Fibroblast of villous mesenchyme (primary cell): ENCODE measurements around the gene ULBP1. TPM values are rescaled to one million over a fixed set of nuclear protein-coding genes. Genes with fewer than 3 reads are reported as not detected.
A peak's percentile ranks its signal among the peaks of the same experiment; 100 is the strongest.
"Not testable (repeated sequence)": the region's sequence is repeated elsewhere in the genome, so short reads cannot be mapped to it uniquely, and the experiment has no call there.

Experiments
- DNase-seq: peaks from one replicate; pipeline ENCODE4 v3.0.0-alpha.2; 2010; ENCODE audit warnings: low read depth
- H3K4me3 ChIP-seq: 2 replicates; pipeline ENCODE4 v1.5.1; 2011; ENCODE audit warnings: low read depth, mild to moderate bottlenecking, low read length
- total RNA-seq: library from RNA; depleted of rRNA; stranded (reverse); fragments of >200 nt; gene quantifications from 2 replicates; pipeline ENCODE4 v1.2.3, GENCODE V29; 2012
- TF ChIP-seq, protein P1 (sequence below): IDR thresholded peaks from 2 replicates; pipeline ENCODE4 v1.5.1; 2012; ENCODE audit warnings: low read depth, mild to moderate bottlenecking, low read length; ENCODE audit not compliant: insufficient read depth

ULBP1 gene
- total RNA-seq, 1 donor, result 0.43 TPM

- no peak overlapping the region for H3K4me3 ChIP-seq
- no peak for DNase-seq
Observed at GRCh38 chr6:149939909-149940671, 23.7 kb upstream of the ULBP1 start.

DNA sequence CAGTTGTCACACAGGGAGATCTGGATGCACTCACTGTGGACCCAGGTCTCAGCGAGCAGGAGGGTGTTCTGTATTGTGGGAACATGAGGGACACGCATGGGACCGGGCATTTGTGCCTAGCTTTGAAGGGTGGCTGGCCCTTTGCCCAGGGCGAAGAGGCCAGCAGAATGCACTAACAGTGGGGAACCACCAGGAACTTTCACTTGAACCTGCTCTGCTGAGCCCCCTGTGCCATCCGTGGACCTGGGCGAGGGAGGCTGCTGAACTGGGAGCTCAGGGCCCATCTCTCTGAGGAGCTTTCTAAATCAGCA, 23.1 kb upstream of the ULBP1 start:
- TF ChIP-seq, protein P1, sequence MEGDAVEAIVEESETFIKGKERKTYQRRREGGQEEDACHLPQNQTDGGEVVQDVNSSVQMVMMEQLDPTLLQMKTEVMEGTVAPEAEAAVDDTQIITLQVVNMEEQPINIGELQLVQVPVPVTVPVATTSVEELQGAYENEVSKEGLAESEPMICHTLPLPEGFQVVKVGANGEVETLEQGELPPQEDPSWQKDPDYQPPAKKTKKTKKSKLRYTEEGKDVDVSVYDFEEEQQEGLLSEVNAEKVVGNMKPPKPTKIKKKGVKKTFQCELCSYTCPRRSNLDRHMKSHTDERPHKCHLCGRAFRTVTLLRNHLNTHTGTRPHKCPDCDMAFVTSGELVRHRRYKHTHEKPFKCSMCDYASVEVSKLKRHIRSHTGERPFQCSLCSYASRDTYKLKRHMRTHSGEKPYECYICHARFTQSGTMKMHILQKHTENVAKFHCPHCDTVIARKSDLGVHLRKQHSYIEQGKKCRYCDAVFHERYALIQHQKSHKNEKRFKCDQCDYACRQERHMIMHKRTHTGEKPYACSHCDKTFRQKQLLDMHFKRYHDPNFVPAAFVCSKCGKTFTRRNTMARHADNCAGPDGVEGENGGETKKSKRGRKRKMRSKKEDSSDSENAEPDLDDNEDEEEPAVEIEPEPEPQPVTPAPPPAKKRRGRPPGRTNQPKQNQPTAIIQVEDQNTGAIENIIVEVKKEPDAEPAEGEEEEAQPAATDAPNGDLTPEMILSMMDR, result no peak
- DNase-seq, result no peak

More at GRCh38 chr6:149939909-149940671, 23.7 kb upstream of the ULBP1 start:
- TF ChIP-seq, protein P1, result no peak

DNA sequence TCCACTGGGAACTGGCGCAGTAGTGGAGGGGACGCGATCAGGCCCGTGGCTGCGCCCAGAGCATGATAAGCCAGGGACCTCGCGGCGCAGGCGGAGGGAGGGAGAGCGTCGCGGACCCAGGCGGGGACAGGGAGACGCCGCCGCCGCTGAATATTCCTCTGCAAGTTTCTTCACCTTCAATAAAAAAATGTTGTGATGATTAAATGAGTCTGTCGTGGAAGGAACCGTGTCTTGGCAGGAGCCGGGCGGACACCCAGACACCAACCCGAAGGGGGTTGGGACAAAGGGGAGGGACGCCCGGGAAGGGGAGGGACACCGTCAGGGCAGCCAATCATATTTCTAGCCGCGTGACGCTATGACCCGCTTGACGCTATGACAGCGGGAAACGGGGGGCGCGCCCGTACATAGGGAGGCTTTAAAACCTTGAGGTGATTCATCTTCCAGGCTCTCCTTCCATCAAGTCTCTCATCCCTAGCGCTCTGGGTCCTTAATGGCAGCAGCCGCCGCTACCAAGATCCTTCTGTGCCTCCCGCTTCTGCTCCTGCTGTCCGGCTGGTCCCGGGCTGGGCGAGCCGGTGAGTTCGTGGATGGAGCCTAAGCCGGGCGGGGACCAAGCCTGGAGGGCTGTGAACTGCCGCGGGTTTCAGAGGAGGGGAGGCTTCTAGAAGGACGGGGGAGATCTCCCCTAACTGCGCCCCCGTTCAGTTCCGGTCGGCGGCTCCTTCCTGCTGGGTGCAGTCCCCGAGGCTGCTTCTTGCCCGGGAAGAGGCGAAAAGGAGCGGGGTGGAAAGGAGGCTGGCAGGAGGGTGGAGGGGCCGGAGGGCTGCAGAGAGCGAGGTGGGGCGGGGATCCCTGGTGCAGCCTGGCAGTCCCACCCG, 21.9 kb upstream of the ULBP1 start, which contains the start of gene ULBP2:
Gene ULBP2 (plus strand): TSS at position 432 of the 878 bp plus-strand sequence. CDS start 59 bp downstream, at position 491.
- peak; percentile 96 for DNase-seq
- peak within 1 kb of the TSS; percentile 83 for H3K4me3 ChIP-seq
- TF ChIP-seq, protein P1, result no peak

More for the DNA sequence above, 23.1 kb upstream of the ULBP1 start:
- H3K4me3 ChIP-seq, result no peak overlapping the region

- DNase-seq, result no peak
- H3K4me3 ChIP-seq, result peak overlapping the region; percentile 83
- TF ChIP-seq, protein P1, result no peak
Observed at GRCh38 chr6:149942461-149942829, 21.3 kb upstream of the ULBP1 start.

DNA sequence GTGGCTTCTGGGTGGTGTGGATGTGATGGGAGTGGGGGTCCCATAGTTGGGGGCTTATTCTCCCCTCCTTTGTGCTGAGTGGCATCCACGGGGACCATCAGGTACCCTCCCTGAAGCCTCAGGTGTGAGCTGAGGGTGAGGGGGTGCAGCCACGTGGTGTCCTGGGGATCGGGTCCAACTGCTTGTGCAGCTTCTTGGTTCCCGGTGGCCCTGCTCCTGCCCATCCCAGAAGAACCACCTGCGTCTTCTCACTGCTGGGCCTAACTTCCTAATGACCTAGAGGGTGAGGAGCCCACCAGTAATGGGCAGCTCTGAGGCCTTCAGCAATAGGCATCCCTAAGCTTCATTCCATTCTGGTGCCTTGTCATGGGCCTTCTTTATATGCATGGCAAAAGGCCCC, 20.4 kb upstream of the ULBP1 start:
- H3K4me3 ChIP-seq, DNase-seq: not testable (repeated sequence)

DNA sequence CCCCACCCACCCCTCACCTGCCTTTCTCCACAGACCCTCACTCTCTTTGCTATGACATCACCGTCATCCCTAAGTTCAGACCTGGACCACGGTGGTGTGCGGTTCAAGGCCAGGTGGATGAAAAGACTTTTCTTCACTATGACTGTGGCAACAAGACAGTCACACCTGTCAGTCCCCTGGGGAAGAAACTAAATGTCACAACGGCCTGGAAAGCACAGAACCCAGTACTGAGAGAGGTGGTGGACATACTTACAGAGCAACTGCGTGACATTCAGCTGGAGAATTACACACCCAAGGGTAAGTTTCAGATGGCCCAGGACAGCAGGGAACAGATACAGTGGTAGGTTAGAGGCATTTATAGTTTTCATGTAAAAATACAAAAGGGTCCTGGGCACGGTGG, 18.5 kb upstream of the ULBP1 start:
- DNase-seq, result not testable (repeated sequence)

GRCh38 chr6:149946631-149947030, 17.1 kb upstream of the ULBP1 start:
- not testable (repeated sequence) for DNase-seq

More for the DNA sequence above, 18.5 kb upstream of the ULBP1 start:
- not testable (repeated sequence) for H3K4me3 ChIP-seq

GRCh38 chr6:149947533-149947932, 16.2 kb upstream of the ULBP1 start:
- not testable (repeated sequence) for DNase-seq, H3K4me3 ChIP-seq

More at GRCh38 chr6:149946631-149947030, 17.1 kb upstream of the ULBP1 start:
- H3K4me3 ChIP-seq, result not testable (repeated sequence)

GRCh38 chr6:149948011-149948410, 15.7 kb upstream of the ULBP1 start:
- TF ChIP-seq, protein P1, result no peak
- H3K4me3 ChIP-seq, result no peak overlapping the region
- DNase-seq, result no peak
